ENCODE data around the gene CRKL. TPM values are rescaled to one million over a fixed set of nuclear protein-coding genes. Genes with fewer than 3 reads are reported as not detected.

Gene CRKL
- 50.4 and 61.5 TPM in 2 replicates for total RNA-seq

DNA sequence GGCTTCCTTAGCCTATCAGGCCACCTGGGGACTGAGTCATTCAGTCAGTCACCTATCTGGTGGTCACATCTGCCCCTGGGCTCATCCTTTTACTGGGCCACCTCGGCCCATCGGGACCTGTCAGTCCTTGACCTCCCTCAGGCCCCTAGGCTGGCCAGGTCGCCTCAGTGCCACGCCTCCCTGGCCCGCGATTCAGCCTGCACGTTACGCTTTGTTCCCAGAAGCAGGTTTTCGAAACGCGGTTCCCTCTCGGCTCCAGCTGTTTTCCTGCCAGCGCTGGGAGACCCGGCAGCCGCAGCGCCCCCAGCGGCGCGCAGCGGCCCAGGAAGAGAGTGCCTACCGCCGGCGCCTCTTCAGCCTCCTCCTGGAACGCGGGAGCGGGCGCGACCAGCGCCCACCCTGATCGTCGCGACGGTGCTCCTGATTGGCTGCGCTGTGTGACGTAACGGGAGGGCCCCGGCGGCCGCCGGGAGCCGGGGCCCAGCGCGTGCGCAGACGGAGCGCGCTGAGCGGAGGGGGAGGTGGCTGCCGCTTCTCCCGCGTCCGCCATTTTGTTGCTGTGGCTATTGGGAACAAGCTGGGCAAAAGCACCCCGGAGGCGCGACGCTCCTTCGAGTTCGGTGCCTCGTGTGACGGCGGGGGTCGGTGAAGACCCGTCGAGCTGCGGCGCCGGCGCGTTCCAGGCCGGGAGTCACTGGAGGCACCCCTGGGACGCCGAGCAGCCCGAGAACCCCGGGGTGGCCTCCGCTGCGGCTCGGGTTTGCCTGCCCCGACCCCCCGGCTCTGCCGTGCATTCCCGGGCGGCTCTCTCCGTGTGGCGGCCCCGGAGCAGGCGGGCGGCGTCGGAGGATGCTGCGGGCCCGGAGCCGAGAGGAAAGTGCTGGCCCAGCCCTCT, at the start of gene CRKL:
Gene CRKL (plus strand): TSS at position 492 of the 895 bp plus-strand sequence. CDS start 528 bp downstream, outside the sequence.

DNA sequence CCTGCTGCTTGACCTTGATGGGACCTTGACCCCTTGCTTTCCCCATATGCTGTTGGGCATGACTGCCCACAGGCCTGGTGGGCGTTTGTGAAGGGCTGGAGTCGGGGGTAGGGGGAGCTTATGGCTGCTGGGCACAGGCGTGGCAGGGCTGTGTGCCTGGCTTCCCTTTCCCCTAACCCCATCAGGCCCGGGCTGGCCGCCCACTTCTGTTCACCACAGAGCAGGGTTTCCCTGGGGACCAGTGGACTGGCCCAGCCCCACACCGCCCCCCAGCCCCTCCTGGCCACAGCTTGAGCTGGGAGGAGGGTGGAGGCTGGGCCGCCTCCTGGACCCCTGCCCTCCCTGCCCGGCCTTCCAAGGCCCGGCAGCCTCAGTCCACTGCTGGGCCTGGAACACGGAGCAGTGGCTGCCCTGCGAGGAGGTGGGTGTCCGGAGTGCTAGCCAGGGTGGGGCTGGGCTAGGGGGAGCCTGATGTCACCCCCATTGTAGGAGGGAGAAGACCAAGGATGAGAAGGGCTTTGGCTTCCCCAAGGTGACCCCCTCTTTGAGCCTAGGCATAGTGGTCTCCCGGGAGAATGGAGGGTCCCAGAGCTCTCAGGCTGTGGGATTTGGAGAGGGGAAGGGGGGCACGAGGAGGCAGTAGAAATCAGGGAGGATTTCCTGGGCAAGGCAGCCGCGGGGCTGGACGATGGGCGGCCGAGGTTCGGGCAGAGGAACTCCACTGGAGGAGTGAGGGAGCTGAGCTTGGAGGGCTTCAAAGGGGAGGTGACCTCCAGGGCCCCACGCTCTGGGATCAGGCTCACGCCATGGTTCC, 49.9 kb downstream of the CRKL start, which contains the start of gene AIFM3:
Gene AIFM3 (plus strand): TSS at position 373 of the 814 bp plus-strand sequence. CDS start 690 bp downstream, outside the sequence.

DNA sequence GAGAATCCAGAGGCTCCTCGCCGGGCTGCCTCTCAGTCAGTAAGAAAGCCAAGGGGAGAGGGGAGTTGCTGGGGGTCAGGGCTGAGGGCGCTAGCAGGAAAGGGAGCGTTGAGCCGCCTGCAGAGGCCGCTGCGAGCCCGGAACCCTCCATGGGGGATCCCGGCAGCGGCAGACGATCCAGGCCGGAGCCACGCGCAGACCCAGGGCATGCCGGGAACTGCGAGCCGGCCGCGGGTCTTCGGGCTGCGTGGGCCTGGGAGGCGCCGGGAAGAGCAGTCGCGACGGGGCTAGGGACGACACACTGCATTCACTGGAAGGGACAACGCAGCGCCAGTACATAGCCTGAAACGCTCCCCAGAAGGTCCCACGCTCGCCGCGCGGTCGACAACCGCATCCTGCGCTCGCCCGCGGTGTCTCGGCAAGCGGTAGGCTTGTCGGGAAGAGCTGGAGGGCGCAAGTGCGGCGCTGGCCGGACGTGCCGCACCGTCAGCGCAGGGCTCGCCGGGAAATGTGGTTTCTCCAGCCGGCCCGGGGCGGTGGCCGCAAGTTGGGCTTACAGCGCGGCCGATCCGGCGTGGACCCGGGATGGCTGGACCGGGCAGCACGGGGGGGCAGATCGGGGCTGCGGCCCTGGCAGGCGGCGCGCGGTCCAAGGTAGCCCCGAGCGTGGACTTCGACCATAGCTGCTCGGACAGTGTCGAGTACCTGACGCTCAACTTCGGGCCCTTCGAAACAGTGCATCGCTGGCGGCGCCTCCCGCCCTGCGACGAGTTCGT, 64.8 kb downstream of the CRKL start, which contains the start of gene LZTR1:
Gene LZTR1 (plus strand): TSS at position 511 of the 776 bp plus-strand sequence. CDS start 75 bp downstream, at position 586.

DNA sequence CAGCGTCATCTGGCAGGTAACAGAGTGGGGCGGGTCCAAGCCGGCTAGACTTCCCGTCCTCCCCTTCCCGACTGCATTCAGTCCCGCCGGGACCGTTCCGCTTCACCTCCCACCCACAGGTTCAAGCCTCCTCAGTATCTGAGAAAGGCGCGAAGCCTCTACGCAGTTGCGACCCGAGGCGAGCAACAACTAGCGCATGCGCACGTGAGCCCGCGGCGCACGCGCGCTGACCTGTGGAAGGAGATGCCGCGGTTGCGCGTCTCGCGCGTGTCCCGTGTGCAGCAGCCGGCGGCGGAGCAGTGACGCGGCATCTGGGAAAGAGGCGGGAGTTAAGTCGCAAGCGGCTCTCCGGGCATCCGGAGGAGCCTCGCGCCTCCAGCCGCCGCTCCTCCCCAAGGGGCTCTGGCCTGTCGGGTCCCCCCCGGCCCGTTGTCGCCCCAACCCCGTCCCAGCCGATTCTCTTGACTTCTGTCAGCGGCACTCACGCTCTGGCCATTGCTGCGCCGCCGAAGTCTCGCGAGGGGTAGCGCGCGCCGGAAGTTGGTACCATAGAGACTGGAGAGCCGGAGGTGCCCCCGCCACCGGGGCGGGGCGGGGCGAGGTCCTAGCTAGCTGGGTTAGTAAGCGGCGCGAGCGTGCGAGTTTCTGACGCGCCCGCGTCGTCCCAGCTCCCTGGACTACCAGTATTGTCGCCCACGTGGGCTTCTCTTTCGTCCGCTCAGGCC, 84.6 kb downstream of the CRKL start, which contains the start of gene THAP7:
Gene THAP7 (minus strand): TSS at position 518 of the 725 bp plus-strand sequence. CDS start 207 bp downstream, at position 311.

Other genes with a start within 250 kb of the CRKL start
- not detected in 2 replicates for gene SERPIND1, start 143.3 kb upstream of the CRKL start, total RNA-seq
- gene PI4KA, start 58.6 kb upstream of the CRKL start, total RNA-seq = 37.5 and 42.0 TPM in 2 replicates
- gene SNAP29, start 58.4 kb upstream of the CRKL start, total RNA-seq = 7.9 and 8.4 TPM in 2 replicates
- gene AIFM3, start 49.8 kb downstream of the CRKL start, total RNA-seq = 0.33 and 0.50 TPM in 2 replicates
- gene LZTR1, start 64.9 kb downstream of the CRKL start, total RNA-seq = 53.1 and 54.4 TPM in 2 replicates
- 23.5 and 28.1 TPM in 2 replicates for gene THAP7, start 84.7 kb downstream of the CRKL start, total RNA-seq
- gene P2RX6, start 97.8 kb downstream of the CRKL start, total RNA-seq = 0.44 and 2.5 TPM in 2 replicates
- gene SLC7A4, start 115.2 kb downstream of the CRKL start, total RNA-seq = 0.12 and 0.22 TPM in 2 replicates
- under 0.01 TPM in 1 of 2 replicates, not detected in the other for gene LRRC74B, start 128.5 kb downstream of the CRKL start, total RNA-seq

Data from uterine smooth muscle cell (primary cell).